PC-9 (cell line): ENCODE measurements around the gene ORC4.

ENCODE experiments used
- CTCF ChIP-seq: fragments of 200-600 bp; sonication (generic); conservative IDR thresholded peaks from 2 replicates; pipeline ENCODE4 v1.6.1; 2017; ENCODE audit warnings: mixed run types, antibody characterized with exemption, mild to moderate bottlenecking, moderate library complexity
- EZH2 ChIP-seq: fragments of 200-600 bp; sonication (generic); IDR thresholded peaks from 2 replicates; pipeline ENCODE4 v1.8.0; 2017; ENCODE audit warnings: antibody characterized with exemption, low read depth

- TF ChIP-seq CTCF (no peak), EZH2 (no peak)
Observed at GRCh38 chr2:147924647-147925046, 95.9 kb downstream of the ORC4 start.
